Stimulated activated naive CD8-positive, alpha-beta T cell treated with anti-CD3 and anti-CD28 coated beads, Interleukin-15, amount 100 ng/mL, for 72 hours (primary cell): ENCODE results near the gene TAF3.
A peak's percentile ranks its signal among the peaks of the same experiment; 100 is the strongest.

ENCODE experiments used
- ATAC-seq: fragments of 150-1000 bp; cut with Tn5 transposase; 2 replicates; pipeline ENCODE4 v1.10.0; 2021; ENCODE audit warnings: mild to moderate bottlenecking, moderate library complexity
- DNase-seq, 2 donors: peaks; one replicate each; pipeline ENCODE4 v3.0.0; 2021 to 2022
- H3K27ac Mint-ChIP-seq, 2 donors: one replicate each; pipeline ENCODE4 v1.8.0; 2022; ENCODE audit warnings: mild to moderate bottlenecking in 2 of 2, mixed read lengths in 2 of 2, moderate library complexity in 2 of 2
- H3K27me3 Mint-ChIP-seq: one replicate; pipeline ENCODE4 v1.8.0; 2022; ENCODE audit warnings: mixed read lengths
- H3K4me1 Mint-ChIP-seq: one replicate; pipeline ENCODE4 v1.8.0; 2022; ENCODE audit warnings: mild to moderate bottlenecking, mixed read lengths
- H3K4me3 Mint-ChIP-seq, 2 donors: one replicate each; pipeline ENCODE4 v1.8.0; 2022; ENCODE audit warnings: mild to moderate bottlenecking in 2 of 2, mixed read lengths in 2 of 2, moderate library complexity in 1 of 2
- H3K9me3 Mint-ChIP-seq, 2 donors: one replicate each; pipeline ENCODE4 v1.8.0; 2022; ENCODE audit warnings: mixed read lengths in 2 of 2

TAF3 gene

DNA sequence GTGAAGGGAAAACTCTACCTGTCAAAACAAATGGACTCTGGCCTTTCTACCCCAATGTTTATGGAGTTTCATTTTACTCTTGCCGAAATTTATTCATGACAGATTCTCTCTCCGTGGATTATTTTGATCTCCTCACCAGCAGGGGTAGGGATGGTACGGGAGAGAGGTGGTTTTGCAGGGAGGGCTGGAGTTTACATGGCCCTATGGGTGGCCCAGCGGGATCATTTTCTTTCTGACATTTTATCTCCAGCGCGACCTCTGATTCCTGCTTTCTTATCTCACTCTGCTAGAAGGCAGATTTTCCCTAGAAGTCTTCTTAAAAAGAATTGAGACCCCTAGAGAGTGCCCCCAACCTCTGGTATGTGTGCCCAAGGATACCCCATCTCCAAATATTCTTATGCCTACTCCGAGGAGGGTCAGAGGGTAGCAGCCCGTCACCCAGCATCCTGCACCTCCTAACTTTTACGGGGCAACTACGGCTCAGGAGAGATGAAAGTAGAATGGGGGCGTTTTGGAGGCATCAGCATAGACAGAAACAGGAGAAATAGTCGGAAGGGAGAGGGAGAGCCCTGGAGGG, 226.1 kb downstream of the TAF3 start:
- H3K4me1 Mint-ChIP-seq = peaks cover 88% of the 10 kb centered on the region
- peak overlapping the region; percentile 74 to 77 for H3K4me3 Mint-ChIP-seq
- peaks cover 99% of the 10 kb centered on the region for H3K27me3 Mint-ChIP-seq
- ATAC-seq = no peak
- no peak for DNase-seq
- H3K27ac Mint-ChIP-seq = peak overlapping the region in 1 of 2 donors; percentile 84
- H3K9me3 Mint-ChIP-seq = no peaks in the 10 kb centered on the region

GRCh38 chr10:8044908-8045725, 226.8 kb downstream of the TAF3 start:
- DNase-seq = peak; percentile 22 to 23
- no peak overlapping the region for H3K27ac Mint-ChIP-seq
- ATAC-seq = peak; percentile 31
- peaks cover 87% of the 10 kb centered on the region for H3K4me1 Mint-ChIP-seq
- no peaks in the 10 kb centered on the region for H3K9me3 Mint-ChIP-seq
- peaks cover 98% of the 10 kb centered on the region for H3K27me3 Mint-ChIP-seq
- peak overlapping the region; percentile 74 to 77 for H3K4me3 Mint-ChIP-seq

DNA sequence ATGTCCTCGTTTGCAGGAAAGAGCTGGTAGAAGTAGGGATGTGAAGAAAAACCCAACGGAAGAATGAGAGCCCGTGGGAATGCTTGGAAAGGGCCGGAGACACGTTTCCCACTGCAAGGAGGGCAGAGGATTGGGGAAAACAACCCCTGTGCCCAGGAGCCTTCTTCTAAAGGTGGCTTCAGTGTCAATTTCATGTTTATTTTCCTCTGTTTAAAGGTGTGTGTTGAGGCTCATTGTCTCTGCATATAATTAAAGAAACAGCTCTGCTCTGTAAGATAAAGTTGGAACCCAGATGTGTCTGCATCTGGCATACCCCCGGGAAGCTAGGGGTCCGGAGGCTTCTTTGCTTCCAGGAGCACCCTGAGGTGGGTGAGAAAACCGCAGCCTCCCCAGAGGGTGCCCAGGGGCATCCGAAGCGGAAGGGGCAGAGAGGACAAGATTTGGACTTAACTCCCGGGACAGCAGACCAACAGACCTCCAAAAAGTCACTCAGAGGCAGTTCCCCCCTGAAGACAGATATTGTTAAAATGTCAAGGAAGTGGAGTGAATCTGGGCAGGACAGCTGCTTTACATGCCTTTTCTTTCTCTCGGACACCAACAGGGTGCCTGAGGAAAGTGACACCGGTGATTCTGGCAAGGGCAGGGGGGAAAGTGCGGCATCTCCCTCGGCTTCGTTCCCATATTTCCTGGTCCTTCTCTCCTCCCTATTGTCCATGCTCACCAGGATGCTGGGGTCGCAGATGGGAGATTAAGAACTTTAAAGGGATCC, 227.6 kb downstream of the TAF3 start:
- Mint-ChIP-seq H3K9me3 (no peaks in the 10 kb centered on the region), H3K27ac (peak overlapping the region in 1 of 2 donors; percentile 43), H3K4me3 (peak overlapping the region; percentile 74 to 77), H3K4me1 (peaks cover 95% of the 10 kb centered on the region), H3K27me3 (peaks cover 98% of the 10 kb centered on the region)
- ATAC-seq (no peak), DNase-seq (no peak)

DNA sequence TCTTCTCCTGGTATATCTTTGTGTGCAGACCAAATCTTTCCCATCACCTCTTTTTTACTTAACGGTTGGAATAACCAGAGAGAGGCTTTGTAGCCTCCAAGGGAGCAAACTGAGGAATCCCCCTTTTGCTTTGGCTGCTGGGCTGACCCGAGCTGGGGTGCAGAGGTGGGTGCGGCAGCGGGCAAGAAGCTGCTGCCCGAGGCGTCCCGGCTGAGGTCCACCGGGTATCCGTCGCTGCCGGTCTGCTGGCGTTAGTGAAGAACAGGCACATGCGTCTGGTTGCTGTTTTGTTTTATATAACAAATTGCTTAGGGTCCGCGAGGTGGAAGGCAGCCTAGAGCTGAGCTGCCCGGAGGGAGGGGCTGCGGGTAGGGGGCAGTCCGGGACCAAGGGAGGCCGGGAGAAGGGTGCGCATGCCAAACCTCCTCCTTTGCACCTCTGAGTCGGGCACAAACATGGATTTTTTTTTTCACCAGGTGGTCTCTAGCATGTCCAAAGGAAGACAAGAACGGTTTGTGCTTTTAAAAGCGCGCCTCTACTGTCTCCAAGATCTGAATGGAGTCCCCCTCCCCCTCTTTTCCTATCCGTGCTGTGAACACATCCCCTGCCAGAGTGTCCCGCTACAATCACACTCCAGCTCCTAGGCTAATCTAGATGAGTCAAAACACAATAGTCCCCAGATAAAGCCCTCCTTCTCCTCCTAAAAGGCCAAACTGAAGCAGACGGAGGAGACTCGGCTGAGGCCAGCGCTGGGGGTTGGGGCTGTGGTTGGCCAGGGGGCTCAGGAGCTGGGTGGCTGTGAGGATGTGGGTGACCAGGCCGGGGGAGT, 229.4 kb downstream of the TAF3 start:
- H3K9me3 Mint-ChIP-seq = no peaks in the 10 kb centered on the region
- peak; percentile 11 to 22 for DNase-seq
- H3K4me3 Mint-ChIP-seq = peak overlapping the region in 1 of 2 donors; percentile 83
- H3K27ac Mint-ChIP-seq = no peak overlapping the region
- peak; percentile 5 for ATAC-seq
- peaks cover 89% of the 10 kb centered on the region for H3K4me1 Mint-ChIP-seq
- peaks cover 94% of the 10 kb centered on the region for H3K27me3 Mint-ChIP-seq

DNA sequence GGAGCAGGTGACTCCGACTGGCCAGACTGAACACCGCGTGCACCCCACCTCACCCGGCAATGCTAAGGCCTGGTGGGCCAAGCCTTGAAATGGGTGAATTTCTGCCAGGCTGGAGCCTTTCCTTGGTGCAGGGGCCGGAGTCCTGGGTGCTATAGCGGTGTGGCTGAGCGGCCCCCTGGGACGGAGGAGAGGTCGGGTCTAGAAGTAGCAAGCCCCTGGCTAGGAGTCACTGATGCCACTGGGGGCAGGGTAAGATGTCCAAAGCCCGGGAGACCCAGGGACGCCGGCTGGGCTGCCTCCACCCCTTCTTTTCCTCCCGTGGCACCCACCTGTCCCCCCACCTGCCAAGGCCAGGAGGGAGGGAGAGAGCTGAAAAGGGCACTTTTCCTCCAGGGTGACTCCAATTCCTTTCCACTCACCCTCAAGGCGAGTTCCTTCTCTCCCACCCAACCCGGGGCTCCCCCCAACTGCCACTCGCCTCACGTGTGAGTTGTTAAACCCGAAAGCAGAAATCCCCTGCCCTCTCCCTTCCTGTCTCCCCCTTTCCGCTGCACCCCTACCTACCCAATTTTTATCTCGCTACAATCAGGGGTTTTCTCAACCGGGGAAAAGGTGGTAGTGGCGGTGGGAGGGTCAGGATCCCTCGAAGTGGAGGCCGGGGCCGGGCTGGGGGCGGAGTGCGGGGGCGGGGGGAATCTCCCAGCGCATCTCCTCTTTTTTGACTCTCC, 230.1 kb downstream of the TAF3 start:
- Mint-ChIP-seq H3K9me3 (no peaks in the 10 kb centered on the region), H3K4me3 (peak overlapping the region; percentile 80 to 83), H3K27me3 (peaks cover 94% of the 10 kb centered on the region), H3K27ac (no peak overlapping the region), H3K4me1 (peaks cover 89% of the 10 kb centered on the region)
- ATAC-seq (peak; percentile 34), DNase-seq (peak; percentile 45 to 62)

DNA sequence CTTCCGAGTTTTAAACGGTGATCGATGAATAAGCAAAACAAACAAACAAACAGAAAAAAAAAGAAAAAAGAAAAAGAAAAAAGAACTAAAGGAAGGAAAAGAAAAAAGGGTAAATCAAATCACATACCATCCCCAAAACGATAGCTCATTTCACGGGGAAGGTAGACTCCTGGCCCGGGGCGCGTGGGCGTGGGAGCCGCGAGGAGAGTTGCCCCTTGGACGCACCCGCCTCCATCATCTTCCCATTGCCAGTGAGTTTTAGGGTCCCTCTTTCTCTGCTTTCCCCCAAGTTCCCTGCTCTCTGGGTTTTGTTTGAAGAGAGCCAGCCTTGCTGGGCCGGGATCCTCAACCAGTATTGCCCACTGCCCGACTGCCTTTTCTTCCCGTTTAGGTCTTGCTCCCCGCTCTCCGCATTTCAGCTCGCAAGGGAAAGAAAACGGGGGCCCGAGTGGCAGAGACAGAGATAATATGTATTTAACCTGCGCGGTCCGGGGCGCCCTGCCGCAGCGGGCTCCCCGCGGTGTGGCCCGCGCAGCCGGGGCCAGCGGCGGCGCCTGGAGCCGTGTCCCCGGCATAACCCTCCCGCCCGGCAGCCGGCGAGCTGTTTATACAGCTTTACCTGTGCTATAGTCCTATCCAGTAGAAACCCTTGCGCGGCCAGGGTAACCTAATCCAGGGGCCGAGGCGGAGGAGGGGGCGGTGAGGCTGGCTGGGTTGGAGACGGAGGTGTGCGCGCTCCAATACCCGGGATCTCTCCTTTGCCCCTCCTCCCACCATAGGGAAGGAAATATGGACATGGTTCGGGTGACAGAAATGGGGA, 230.9 kb downstream of the TAF3 start:
- peak; percentile 38 to 43 for DNase-seq
- no peaks in the 10 kb centered on the region for H3K9me3 Mint-ChIP-seq
- H3K4me3 Mint-ChIP-seq = peak overlapping the region; percentile 80 to 89
- peaks cover 86% of the 10 kb centered on the region for H3K27me3 Mint-ChIP-seq
- H3K4me1 Mint-ChIP-seq = peaks cover 87% of the 10 kb centered on the region
- no peak overlapping the region for H3K27ac Mint-ChIP-seq
- ATAC-seq = no peak

DNA sequence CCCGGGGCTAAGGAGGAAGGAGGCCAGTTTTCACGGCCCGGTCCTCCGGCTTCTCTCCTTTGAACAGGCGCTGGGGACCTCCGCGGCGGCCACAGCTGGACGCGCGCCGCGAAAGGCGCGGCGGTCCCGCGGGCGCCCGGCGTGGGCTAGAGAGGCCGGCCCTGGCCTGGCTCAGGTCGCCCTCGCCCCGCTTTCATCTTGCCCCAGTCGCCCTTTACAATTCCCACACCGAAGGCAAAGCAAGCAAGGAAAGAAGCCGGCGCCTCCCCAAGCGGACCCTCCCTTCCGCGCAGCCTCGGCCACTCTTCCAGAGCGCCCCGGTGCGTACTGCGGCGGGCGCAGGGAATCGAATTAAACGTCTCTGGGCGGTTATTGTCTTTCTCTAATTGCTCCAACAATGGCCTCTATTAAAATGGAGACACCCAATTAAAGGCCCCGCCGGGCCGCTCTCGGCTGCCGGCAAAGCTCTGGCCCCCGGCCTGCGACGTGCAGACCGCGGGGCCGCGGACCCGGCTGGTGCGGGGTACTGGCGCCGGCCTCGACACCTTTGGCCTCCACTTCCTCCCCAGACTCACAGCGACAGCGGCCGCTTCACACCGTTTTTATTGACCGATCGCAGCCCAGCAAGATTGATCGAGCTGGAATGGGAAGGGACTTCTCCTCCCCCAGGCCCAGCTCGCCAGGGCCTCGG, 231.7 kb downstream of the TAF3 start:
- Mint-ChIP-seq H3K27me3 (peaks cover 79% of the 10 kb centered on the region), H3K4me1 (peaks cover 81% of the 10 kb centered on the region), H3K27ac (no peak overlapping the region), H3K9me3 (no peaks in the 10 kb centered on the region), H3K4me3 (peak overlapping the region; percentile 82 to 89)
- ATAC-seq (no peak), DNase-seq (peak; percentile 18 to 42)

DNA sequence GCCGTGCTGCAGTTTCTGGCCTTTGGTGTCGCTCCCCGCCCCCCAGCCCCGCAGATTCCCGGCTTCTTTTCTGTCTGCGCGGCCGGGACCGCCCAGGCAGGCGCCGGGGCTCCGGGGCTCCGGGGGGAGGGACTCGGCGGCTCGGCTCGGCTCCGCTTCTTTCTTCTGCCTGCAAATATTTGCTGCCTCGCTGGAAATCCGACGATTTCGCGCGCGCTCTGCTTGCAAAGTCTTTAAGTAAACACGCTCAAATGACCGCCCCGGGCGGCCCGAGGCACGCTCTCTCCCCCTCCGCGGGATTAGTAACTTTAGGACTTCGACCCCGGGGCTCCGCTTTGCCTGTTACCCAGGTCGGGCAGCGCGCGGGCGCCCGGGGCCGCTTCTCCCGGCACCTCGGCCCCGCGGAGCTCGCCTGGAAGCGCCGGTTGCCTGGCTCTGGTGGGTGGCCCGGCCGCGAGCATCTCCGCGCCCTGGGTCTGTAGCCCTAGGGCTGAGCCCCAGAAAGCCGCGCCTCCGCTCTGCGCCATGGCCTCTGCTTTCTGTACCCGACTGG, 232.3 kb downstream of the TAF3 start:
- H3K4me1 Mint-ChIP-seq = peaks cover 75% of the 10 kb centered on the region
- H3K9me3 Mint-ChIP-seq = no peaks in the 10 kb centered on the region
- peaks cover 72% of the 10 kb centered on the region for H3K27me3 Mint-ChIP-seq
- ATAC-seq (no peak), DNase-seq (peak; percentile 32 to 38)
- peak overlapping the region in 1 of 2 donors; percentile 67 for H3K27ac Mint-ChIP-seq
- H3K4me3 Mint-ChIP-seq = peak overlapping the region; percentile 82 to 89

GRCh38 chr10:8051109-8051821, 233.0 kb downstream of the TAF3 start:
- DNase-seq = peak; percentile 18 to 33
- no peak for ATAC-seq
- H3K9me3 Mint-ChIP-seq = no peaks in the 10 kb centered on the region
- no peak overlapping the region for H3K27ac Mint-ChIP-seq
- peaks cover 66% of the 10 kb centered on the region for H3K27me3 Mint-ChIP-seq
- H3K4me1 Mint-ChIP-seq = peaks cover 68% of the 10 kb centered on the region
- peak overlapping the region; percentile 82 to 89 for H3K4me3 Mint-ChIP-seq

DNA sequence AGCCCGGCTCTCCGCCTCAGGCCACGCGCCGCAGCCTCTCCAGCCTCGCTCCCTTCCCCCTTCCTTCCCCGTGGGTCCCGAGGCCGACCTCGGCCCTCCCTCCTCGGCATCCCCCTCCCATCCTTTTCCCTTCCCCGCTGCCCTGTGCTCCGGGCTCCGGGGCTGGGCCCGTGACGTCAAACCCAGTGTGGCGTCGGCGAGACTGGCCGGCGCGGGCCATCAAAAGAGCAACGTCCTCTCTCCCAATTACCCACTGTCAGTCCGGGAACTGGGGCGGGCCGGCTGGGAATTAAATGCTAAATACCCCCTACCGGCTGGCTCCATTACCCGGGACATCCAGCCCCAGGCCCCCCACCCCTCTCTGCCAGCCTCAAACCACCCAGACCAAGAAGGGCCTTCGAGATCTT, 233.5 kb downstream of the TAF3 start:
- Mint-ChIP-seq H3K4me3 (peak overlapping the region; percentile 81 to 96), H3K27me3 (peaks cover 60% of the 10 kb centered on the region), H3K9me3 (no peaks in the 10 kb centered on the region), H3K27ac (no peak overlapping the region), H3K4me1 (peaks cover 63% of the 10 kb centered on the region)
- ATAC-seq (no peak), DNase-seq (peak; percentile 13 to 17)

GRCh38 chr10:8052341-8052955, 234.1 kb downstream of the TAF3 start:
- Mint-ChIP-seq H3K27me3 (peaks cover 54% of the 10 kb centered on the region), H3K27ac (no peak overlapping the region), H3K4me1 (peaks cover 60% of the 10 kb centered on the region), H3K4me3 (peak overlapping the region; percentile 81 to 96), H3K9me3 (no peaks in the 10 kb centered on the region)
- ATAC-seq = no peak
- DNase-seq = peak; percentile 34 to 41

- Mint-ChIP-seq H3K4me3 (peak overlapping the region; percentile 90 to 96), H3K4me1 (peaks cover 60% of the 10 kb centered on the region), H3K27ac (no peak overlapping the region), H3K9me3 (no peaks in the 10 kb centered on the region), H3K27me3 (peaks cover 49% of the 10 kb centered on the region)
- ATAC-seq = no peak
- no peak for DNase-seq
Observed at GRCh38 chr10:8052956-8053445, 234.7 kb downstream of the TAF3 start.
